WI38 (cell line): ENCODE measurements around the gene F3.

ENCODE experiments used
- H3K4me3 ChIP-seq: 2 replicates; pipeline ENCODE4 v1.5.1; 2011; ENCODE audit warnings: low read depth, mild to moderate bottlenecking, control low read depth, low read length
- CTCF ChIP-seq: IDR thresholded peaks from 2 replicates; pipeline ENCODE4 v1.5.1; 2012; ENCODE audit warnings: low read depth, mild to moderate bottlenecking, control low read depth, low read length

Gene F3

GRCh38 chr1:94531664-94532063, 9.9 kb downstream of the F3 start:
- no peak for TF ChIP-seq CTCF

GRCh38 chr1:94530373-94530878, 11.1 kb downstream of the F3 start:
- no peak for TF ChIP-seq CTCF
- H3K4me3 ChIP-seq = no peak overlapping the region

More at GRCh38 chr1:94531664-94532063, 9.9 kb downstream of the F3 start:
- no peak overlapping the region for H3K4me3 ChIP-seq

GRCh38 chr1:94529416-94529815, 12.1 kb downstream of the F3 start:
- no peak overlapping the region for H3K4me3 ChIP-seq
- TF ChIP-seq CTCF = no peak

GRCh38 chr1:94528826-94529225, 12.7 kb downstream of the F3 start:
- no peak for TF ChIP-seq CTCF
- H3K4me3 ChIP-seq = no peak overlapping the region

- TF ChIP-seq CTCF = peak; percentile 5; the same call in 1 of the 2 replicates
- H3K4me3 ChIP-seq = no peak overlapping the region
Measured at GRCh38 chr1:94528299-94528698, 13.3 kb downstream of the F3 start.

- TF ChIP-seq CTCF = no peak
- H3K4me3 ChIP-seq = no peak overlapping the region
Measured at GRCh38 chr1:94527447-94528031, 14.0 kb downstream of the F3 start.

- H3K4me3 ChIP-seq = no peak overlapping the region
- TF ChIP-seq CTCF = no peak
Measured at GRCh38 chr1:94526152-94526980, 15.2 kb downstream of the F3 start.
